GM12864 (cell line): ENCODE results near the gene SLC6A6.

ENCODE experiments used
- DNase-seq: peaks from one replicate; pipeline ENCODE4 v3.0.0-alpha.2; 2011; ENCODE audit warnings: low read depth
- H3K4me3 ChIP-seq: 2 replicates; pipeline ENCODE4 v1.5.1; 2011; ENCODE audit warnings: mild to moderate bottlenecking, low read depth, low read length, control low read depth
- CTCF ChIP-seq: IDR thresholded peaks from 2 replicates; pipeline ENCODE4 v1.5.1; 2011; ENCODE audit warnings: low read depth, mild to moderate bottlenecking, moderate library complexity, low read length, control low read depth, inconsistent platforms; ENCODE audit errors: missing control alignments

SLC6A6 gene

GRCh38 chr3:14466179-14466903 is 63.9 kb downstream of the SLC6A6 start:
- no peak for TF ChIP-seq CTCF
- no peak overlapping the region for H3K4me3 ChIP-seq
- DNase-seq, result no peak

- peak; percentile 86 for TF ChIP-seq CTCF
- H3K4me3 ChIP-seq, result no peak overlapping the region
- no peak for DNase-seq
These were observed 65.6 kb downstream of the SLC6A6 start for GRCh38 chr3:14467814-14468620.

GRCh38 chr3:14468621-14468981 is 66.2 kb downstream of the SLC6A6 start:
- no peak for DNase-seq
- no peak for TF ChIP-seq CTCF
- no peak overlapping the region for H3K4me3 ChIP-seq

GRCh38 chr3:14470461-14470860 is 68.1 kb downstream of the SLC6A6 start:
- DNase-seq, result no peak
- no peak overlapping the region for H3K4me3 ChIP-seq
- no peak for TF ChIP-seq CTCF

GRCh38 chr3:14471016-14471415 is 68.6 kb downstream of the SLC6A6 start:
- no peak overlapping the region for H3K4me3 ChIP-seq
- no peak for TF ChIP-seq CTCF
- no peak for DNase-seq

GRCh38 chr3:14471690-14472089 is 69.3 kb downstream of the SLC6A6 start:
- TF ChIP-seq CTCF, result no peak
- no peak for DNase-seq

More at GRCh38 chr3:14471690-14472089, 69.3 kb downstream of the SLC6A6 start:
- no peak overlapping the region for H3K4me3 ChIP-seq
